HUES64 (cell line): Measurements from ENCODE around the gene SHC3.
A peak's percentile ranks its signal among the peaks of the same experiment; 100 is the strongest.

Source experiments
- H3K27ac ChIP-seq: 2 replicates; pipeline ENCODE4 v1.7.0; 2013; ENCODE audit warnings: low read depth, low read length, inconsistent platforms
- H3K27me3 ChIP-seq: 2 replicates; pipeline ENCODE4 v1.6.1; 2013; ENCODE audit warnings: mild to moderate bottlenecking, low read length; ENCODE audit not compliant: insufficient read depth
- H3K36me3 ChIP-seq: 2 replicates; pipeline ENCODE4 v1.6.1; 2013; ENCODE audit warnings: mild to moderate bottlenecking, low read length; ENCODE audit not compliant: insufficient read depth
- H3K4me1 ChIP-seq: 2 replicates; pipeline ENCODE4 v1.6.1; 2013; ENCODE audit warnings: mild to moderate bottlenecking, low read length, moderate library complexity; ENCODE audit not compliant: insufficient read depth
- H3K4me3 ChIP-seq: 2 replicates; pipeline ENCODE4 v1.5.1; 2013; ENCODE audit warnings: mild to moderate bottlenecking, low read length, moderate library complexity
- H3K9ac ChIP-seq: 2 replicates; pipeline ENCODE4 v1.6.1; 2013; ENCODE audit warnings: mild to moderate bottlenecking, low read depth, low read length
- H3K9me3 ChIP-seq: 2 replicates; pipeline ENCODE4 v1.6.1; 2013; ENCODE audit warnings: low read depth, low read length; ENCODE audit not compliant: insufficient read depth
- WGBS: fragments of 150-250, 120-280 bp; methylation state at CpG from one replicate; pipeline ENCODE4 v1.1.7; 2013; ENCODE audit warnings: missing lambda C conversion rate; 5-methylcytosine and 5-hydroxymethylcytosine counted together

Gene SHC3

GRCh38 chr9:89185980-89186379 lies 7.4 kb upstream of the SHC3 start:
- Histone ChIP-seq H3K36me3 (no peaks in the 10 kb centered on the region), H3K9me3 (no peaks in the 10 kb centered on the region), H3K27ac (no peak overlapping the region), H3K4me3 (no peak overlapping the region), H3K4me1 (peaks cover 5% of the 10 kb centered on the region), H3K27me3 (no peaks in the 10 kb centered on the region), H3K9ac (no peak overlapping the region)
- 70% methylated on average over 5 of the region's 5 CpGs for WGBS

- Histone ChIP-seq H3K4me1 (peaks cover 23% of the 10 kb centered on the region), H3K4me3 (no peak overlapping the region), H3K9ac (no peak overlapping the region), H3K27me3 (peaks cover 17% of the 10 kb centered on the region), H3K27ac (no peak overlapping the region), H3K9me3 (no peaks in the 10 kb centered on the region), H3K36me3 (no peaks in the 10 kb centered on the region)
- WGBS: 90% methylated on average over 3 of the region's 3 CpGs
Measured at GRCh38 chr9:89183146-89183545, 4.5 kb upstream of the SHC3 start.

GRCh38 chr9:89182369-89182768 lies 3.8 kb upstream of the SHC3 start:
- H3K27me3 ChIP-seq: peaks cover 24% of the 10 kb centered on the region
- no peak overlapping the region for H3K4me3 ChIP-seq
- no peak overlapping the region for H3K27ac ChIP-seq
- no peak overlapping the region for H3K9ac ChIP-seq
- WGBS: 97% methylated on average over 9 of the region's 10 CpGs
- H3K36me3 ChIP-seq: no peaks in the 10 kb centered on the region
- H3K4me1 ChIP-seq: peaks cover 23% of the 10 kb centered on the region
- H3K9me3 ChIP-seq: no peaks in the 10 kb centered on the region

GRCh38 chr9:89179895-89180734 lies 1.5 kb upstream of the SHC3 start:
- Histone ChIP-seq H3K9ac (peak overlapping the region; percentile 70; the same call in 1 of the 2 replicates), H3K27ac (peak overlapping the region; percentile 72), H3K36me3 (no peaks in the 10 kb centered on the region), H3K9me3 (no peaks in the 10 kb centered on the region), H3K27me3 (peaks cover 44% of the 10 kb centered on the region), H3K4me3 (peak overlapping the region; percentile 62), H3K4me1 (peaks cover 37% of the 10 kb centered on the region)
- WGBS: 5% methylated on average over 35 of the region's 35 CpGs

- H3K27me3 ChIP-seq: peaks cover 50% of the 10 kb centered on the region
Measured at GRCh38 chr9:89179540-89179894, 899 bp upstream of the SHC3 start.

GRCh38 chr9:89178830-89179539 lies 367 bp upstream of the SHC3 start:
- H3K9ac ChIP-seq: peak overlapping the region; percentile 69; the same call in 1 of the 2 replicates

More at GRCh38 chr9:89179540-89179894, 899 bp upstream of the SHC3 start:
- Histone ChIP-seq H3K4me1 (peaks cover 41% of the 10 kb centered on the region), H3K4me3 (peak overlapping the region; percentile 62), H3K27ac (peak overlapping the region; percentile 72), H3K36me3 (no peaks in the 10 kb centered on the region), H3K9ac (peak overlapping the region; percentile 70; the same call in 1 of the 2 replicates), H3K9me3 (no peaks in the 10 kb centered on the region)
- WGBS: 17% methylated on average over 4 of the region's 4 CpGs

GRCh38 chr9:89177012-89177943 lies 1.3 kb downstream of the SHC3 start:
- Histone ChIP-seq H3K9ac (peak overlapping the region; percentile 13; the same call in 1 of the 2 replicates), H3K36me3 (no peaks in the 10 kb centered on the region), H3K4me3 (peak overlapping the region; percentile 62), H3K27ac (no peak overlapping the region), H3K9me3 (no peaks in the 10 kb centered on the region), H3K27me3 (peaks cover 53% of the 10 kb centered on the region), H3K4me1 (peaks cover 41% of the 10 kb centered on the region)
- 2% methylated on average over 38 of the region's 38 CpGs for WGBS

More at GRCh38 chr9:89178830-89179539, 367 bp upstream of the SHC3 start:
- Histone ChIP-seq H3K4me1 (peaks cover 41% of the 10 kb centered on the region), H3K27me3 (peaks cover 53% of the 10 kb centered on the region), H3K4me3 (peak overlapping the region; percentile 62), H3K9me3 (no peaks in the 10 kb centered on the region), H3K36me3 (no peaks in the 10 kb centered on the region), H3K27ac (peak overlapping the region; percentile 72)
- 9% methylated on average over 11 of the region's 11 CpGs for WGBS

GRCh38 chr9:89175828-89176261 lies 2.8 kb downstream of the SHC3 start:
- H3K9ac ChIP-seq: no peak overlapping the region
- no peak overlapping the region for H3K27ac ChIP-seq
- no peaks in the 10 kb centered on the region for H3K36me3 ChIP-seq
- H3K4me1 ChIP-seq: peaks cover 35% of the 10 kb centered on the region
- no peak overlapping the region; the same call in 1 of the 2 replicates for H3K4me3 ChIP-seq
- 92% methylated on average over 5 of the region's 5 CpGs for WGBS
- peaks cover 53% of the 10 kb centered on the region for H3K27me3 ChIP-seq
- H3K9me3 ChIP-seq: no peaks in the 10 kb centered on the region

- no peaks in the 10 kb centered on the region for H3K36me3 ChIP-seq
Measured at GRCh38 chr9:89174291-89174690, 4.3 kb downstream of the SHC3 start.

GRCh38 chr9:89173072-89173471 lies 5.5 kb downstream of the SHC3 start:
- Histone ChIP-seq H3K36me3 (no peaks in the 10 kb centered on the region), H3K27me3 (peaks cover 35% of the 10 kb centered on the region), H3K4me1 (peaks cover 18% of the 10 kb centered on the region), H3K9ac (no peak overlapping the region), H3K27ac (no peak overlapping the region), H3K9me3 (no peaks in the 10 kb centered on the region), H3K4me3 (no peak overlapping the region)
- 98% methylated on average over 3 of the region's 5 CpGs for WGBS

More at GRCh38 chr9:89174291-89174690, 4.3 kb downstream of the SHC3 start:
- 92% methylated on average over 6 of the region's 6 CpGs for WGBS
- peaks cover 47% of the 10 kb centered on the region for H3K27me3 ChIP-seq
- no peaks in the 10 kb centered on the region for H3K9me3 ChIP-seq
- H3K4me1 ChIP-seq: peaks cover 25% of the 10 kb centered on the region
- no peak overlapping the region for H3K9ac ChIP-seq
- no peak overlapping the region for H3K4me3 ChIP-seq
- H3K27ac ChIP-seq: no peak overlapping the region
